BE2C (cell line): Measurements from ENCODE around the gene MAN2B1.
A peak's percentile ranks its signal among the peaks of the same experiment; 100 is the strongest.

Source experiments
- DNase-seq: peaks from one replicate; pipeline ENCODE4 v3.0.0-alpha.2; 2020
- H3K27me3 ChIP-seq: fragments of 250-450 bp; sonication (Bioruptor Pico); 2 replicates; pipeline ENCODE4 v1.5.1; 2020; ENCODE audit warnings: mild to moderate bottlenecking
- H3K36me3 ChIP-seq: fragments of 250-450 bp; sonication (Bioruptor Pico); 2 replicates; pipeline ENCODE4 v1.5.1; 2020; ENCODE audit warnings: mild to moderate bottlenecking
- H3K4me1 ChIP-seq: fragments of 250-450 bp; sonication (Bioruptor Pico); 2 replicates; pipeline ENCODE4 v1.5.1; 2020
- H3K4me3 ChIP-seq: 2 replicates; pipeline ENCODE4 v1.5.1; 2011; ENCODE audit warnings: low read depth, low read length
- H3K9me3 ChIP-seq: fragments of 250-450 bp; sonication (Bioruptor Pico); 2 replicates; pipeline ENCODE4 v1.5.1; 2020
- TF ChIP-seq, protein P1 (sequence below): IDR thresholded peaks from 2 replicates; pipeline ENCODE4 v1.5.1; 2012; ENCODE audit warnings: mild to moderate bottlenecking, low read depth, low read length

The MAN2B1 gene

GRCh38 chr19:12606796-12607195 is 59.7 kb downstream of the MAN2B1 start:
- no peaks in the 10 kb centered on the region for H3K27me3 ChIP-seq
- DNase-seq = no peak
- H3K4me1 ChIP-seq = no peaks in the 10 kb centered on the region
- H3K4me3 ChIP-seq = no peak overlapping the region
- no peaks in the 10 kb centered on the region for H3K9me3 ChIP-seq
- TF ChIP-seq, protein P1, sequence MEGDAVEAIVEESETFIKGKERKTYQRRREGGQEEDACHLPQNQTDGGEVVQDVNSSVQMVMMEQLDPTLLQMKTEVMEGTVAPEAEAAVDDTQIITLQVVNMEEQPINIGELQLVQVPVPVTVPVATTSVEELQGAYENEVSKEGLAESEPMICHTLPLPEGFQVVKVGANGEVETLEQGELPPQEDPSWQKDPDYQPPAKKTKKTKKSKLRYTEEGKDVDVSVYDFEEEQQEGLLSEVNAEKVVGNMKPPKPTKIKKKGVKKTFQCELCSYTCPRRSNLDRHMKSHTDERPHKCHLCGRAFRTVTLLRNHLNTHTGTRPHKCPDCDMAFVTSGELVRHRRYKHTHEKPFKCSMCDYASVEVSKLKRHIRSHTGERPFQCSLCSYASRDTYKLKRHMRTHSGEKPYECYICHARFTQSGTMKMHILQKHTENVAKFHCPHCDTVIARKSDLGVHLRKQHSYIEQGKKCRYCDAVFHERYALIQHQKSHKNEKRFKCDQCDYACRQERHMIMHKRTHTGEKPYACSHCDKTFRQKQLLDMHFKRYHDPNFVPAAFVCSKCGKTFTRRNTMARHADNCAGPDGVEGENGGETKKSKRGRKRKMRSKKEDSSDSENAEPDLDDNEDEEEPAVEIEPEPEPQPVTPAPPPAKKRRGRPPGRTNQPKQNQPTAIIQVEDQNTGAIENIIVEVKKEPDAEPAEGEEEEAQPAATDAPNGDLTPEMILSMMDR = no peak
- H3K36me3 ChIP-seq = peaks cover 5% of the 10 kb centered on the region

DNA sequence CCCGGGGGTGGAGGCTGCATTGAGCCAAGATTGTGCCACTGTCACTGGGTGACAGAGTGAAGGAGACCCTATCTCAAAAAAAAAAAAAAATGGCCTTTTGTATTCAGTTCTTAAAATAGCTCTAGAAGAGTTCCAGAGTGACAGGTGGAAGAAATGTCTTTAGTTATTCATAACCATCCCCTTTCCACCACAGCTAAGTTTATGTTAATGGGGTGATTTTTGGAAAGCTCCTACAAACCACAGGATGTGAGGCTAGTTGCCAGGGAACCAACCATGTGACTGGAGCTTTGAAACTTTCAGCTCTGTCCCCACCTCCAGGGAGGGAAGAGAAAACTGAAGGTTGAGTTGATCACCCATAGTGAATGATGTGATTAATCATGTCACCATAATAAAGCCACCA is 62.8 kb downstream of the MAN2B1 start:
- Histone ChIP-seq H3K9me3 (no peaks in the 10 kb centered on the region), H3K4me1 (no peaks in the 10 kb centered on the region), H3K36me3 (no peaks in the 10 kb centered on the region; the same call in none of the 2 replicates), H3K4me3 (no peak overlapping the region), H3K27me3 (no peaks in the 10 kb centered on the region)
- TF ChIP-seq, protein P1 = no peak
- DNase-seq = no peak

- Histone ChIP-seq H3K36me3 (no peaks in the 10 kb centered on the region), H3K4me1 (no peaks in the 10 kb centered on the region), H3K9me3 (no peaks in the 10 kb centered on the region), H3K4me3 (peak overlapping the region; percentile 74), H3K27me3 (no peaks in the 10 kb centered on the region)
- no peak for DNase-seq
- TF ChIP-seq, protein P1 = no peak
Observed at GRCh38 chr19:12597594-12597993, 68.9 kb downstream of the MAN2B1 start.

DNA sequence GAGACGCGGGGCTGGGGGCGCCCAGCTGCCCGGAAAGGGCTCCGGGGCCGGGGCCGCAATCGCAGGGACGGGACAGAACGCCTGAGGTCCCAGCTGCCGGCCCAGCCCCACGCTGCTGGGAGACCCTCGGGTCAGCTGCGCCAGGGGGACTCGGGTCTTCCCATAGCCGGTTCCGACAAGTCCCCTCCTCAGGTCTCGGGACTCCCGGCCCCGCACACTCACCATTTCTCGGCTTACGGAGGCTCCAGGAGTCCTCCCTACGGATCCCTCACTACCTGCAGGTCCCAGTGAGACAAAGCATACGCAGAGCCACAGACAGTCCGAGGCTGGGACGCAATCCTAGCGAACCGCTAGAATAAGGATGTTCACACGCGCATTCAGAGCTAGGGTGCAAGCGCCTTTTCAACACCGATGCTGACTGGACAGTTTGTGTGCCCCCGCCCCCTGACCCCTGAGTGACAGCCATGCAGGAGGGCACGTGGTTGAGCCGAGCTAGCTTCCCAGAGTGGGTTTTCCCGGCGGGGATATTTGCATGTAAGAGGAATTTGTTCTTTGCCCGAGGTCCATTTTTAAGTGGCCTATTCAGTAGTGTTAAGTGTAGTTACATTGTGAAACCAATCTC is 69.5 kb downstream of the MAN2B1 start:
- DNase-seq = peak; percentile 72
- Histone ChIP-seq H3K4me1 (no peaks in the 10 kb centered on the region), H3K4me3 (peak overlapping the region; percentile 74), H3K9me3 (no peaks in the 10 kb centered on the region), H3K36me3 (no peaks in the 10 kb centered on the region), H3K27me3 (no peaks in the 10 kb centered on the region)
- TF ChIP-seq, protein P1 = no peak
